Liver (tissue), 9 donors: Measurements from ENCODE around the gene ADO. TPM values are rescaled to one million over a fixed set of nuclear protein-coding genes. Genes with fewer than 3 reads are reported as not detected.

Experiments
- DNase-seq: peaks from one replicate; pipeline ENCODE4 v3.0.0-alpha.2; 2017; ENCODE audit warnings: low spot score
- H3K27ac ChIP-seq, 2 donors: one replicate each; pipeline ENCODE4 v1.7.0; 2013; ENCODE audit warnings: inconsistent platforms in 2 of 2, low read length in 2 of 2, control low read depth in 1 of 2, low read depth in 1 of 2, mild to moderate bottlenecking in 1 of 2
- H3K27me3 ChIP-seq, 4 donors: one replicate each; pipeline versions ENCODE4 v1.6.1 to v1.7.0; 2013; ENCODE audit warnings: low read length in 3 of 4, inconsistent platforms in 1 of 4, mild to moderate bottlenecking in 1 of 4, moderate library complexity in 1 of 4; ENCODE audit not compliant: control insufficient read depth in 4 of 4, insufficient read depth in 4 of 4
- H3K36me3 ChIP-seq, 4 donors: one replicate each; pipeline versions ENCODE4 v1.6.1 to v1.7.0; 2013; ENCODE audit warnings: low read length in 3 of 4, mild to moderate bottlenecking in 3 of 4, low read depth in 1 of 4, moderate library complexity in 1 of 4; ENCODE audit not compliant: control insufficient read depth in 4 of 4, insufficient read depth in 3 of 4
- H3K4me1 ChIP-seq, 4 donors: one replicate each; pipeline versions ENCODE4 v1.6.1 to v1.7.0; 2013; ENCODE audit warnings: low read length in 3 of 4, mild to moderate bottlenecking in 3 of 4, moderate library complexity in 1 of 4; ENCODE audit not compliant: control insufficient read depth in 4 of 4, insufficient read depth in 4 of 4
- H3K4me3 ChIP-seq, 3 donors: one replicate each; pipeline versions ENCODE4 v1.6.1 to v1.7.0; 2013; ENCODE audit warnings: low read length in 3 of 3, control low read depth in 1 of 3, low read depth in 1 of 3, mild to moderate bottlenecking in 1 of 3
- H3K9ac ChIP-seq, 2 donors: one replicate each; pipeline ENCODE4 v1.7.0; 2013; ENCODE audit warnings: low read length in 2 of 2, mild to moderate bottlenecking in 2 of 2, moderate library complexity in 2 of 2, control low read depth in 1 of 2, low read depth in 1 of 2
- H3K9me3 ChIP-seq, 4 donors: one replicate each; pipeline versions ENCODE4 v1.6.1 to v1.7.0; 2013; ENCODE audit warnings: low read length in 3 of 4; ENCODE audit not compliant: control insufficient read depth in 4 of 4
- EGR1 ChIP-seq, 2 donors: IDR thresholded peaks; 2 replicates each; pipeline ENCODE4 v1.6.1; 2016 to 2018; ENCODE audit warnings: antibody characterized with exemption in 2 of 2, low read depth in 2 of 2
- FOXA1 ChIP-seq: IDR thresholded peaks from 2 replicates; pipeline ENCODE4 v1.6.1; 2016; ENCODE audit warnings: antibody characterized with exemption
- FOXA2 ChIP-seq: IDR thresholded peaks from 2 replicates; pipeline ENCODE4 v1.6.1; 2016; ENCODE audit warnings: antibody characterized with exemption
- GABPA ChIP-seq, 2 donors: IDR thresholded peaks in 1 of 2; conservative IDR thresholded peaks in 1 of 2; 2 replicates each; pipeline ENCODE4 v1.6.1; 2016; ENCODE audit warnings: antibody characterized with exemption in 2 of 2, mild to moderate bottlenecking in 1 of 2, moderate library complexity in 1 of 2
- HNF4A ChIP-seq, 2 donors: conservative IDR thresholded peaks; 2 replicates each; pipeline ENCODE4 v1.6.1; 2016; ENCODE audit warnings: antibody characterized with exemption in 2 of 2, mild to moderate bottlenecking in 2 of 2
- HNF4G ChIP-seq: IDR thresholded peaks from 2 replicates; pipeline ENCODE4 v1.6.1; 2016; ENCODE audit warnings: antibody characterized with exemption
- JUND ChIP-seq, 2 donors: IDR thresholded peaks; 2 replicates each; pipeline ENCODE4 v1.6.1; 2016; ENCODE audit warnings: antibody characterized with exemption in 2 of 2
- NR2F2 ChIP-seq: IDR thresholded peaks from 2 replicates; pipeline ENCODE4 v1.6.1; 2016; ENCODE audit warnings: antibody characterized with exemption
- RAD21 ChIP-seq, 2 donors: IDR thresholded peaks; 2 replicates each; pipeline ENCODE4 v1.6.1; 2016; ENCODE audit warnings: antibody characterized with exemption in 2 of 2, mild to moderate bottlenecking in 2 of 2
- RXRA ChIP-seq, 2 donors: IDR thresholded peaks; 2 replicates each; pipeline ENCODE4 v1.6.1; 2017 to 2018; ENCODE audit warnings: antibody characterized with exemption in 2 of 2, mild to moderate bottlenecking in 1 of 2
- SP1 ChIP-seq: IDR thresholded peaks from 2 replicates; pipeline ENCODE4 v1.6.1; 2018; ENCODE audit warnings: antibody characterized with exemption, mild to moderate bottlenecking
- TAF1 ChIP-seq: conservative IDR thresholded peaks from 2 replicates; pipeline ENCODE4 v1.6.1; 2016; ENCODE audit warnings: antibody characterized with exemption, mild to moderate bottlenecking
- YY1 ChIP-seq: IDR thresholded peaks from 2 replicates; pipeline ENCODE4 v1.6.1; 2016; ENCODE audit warnings: antibody characterized with exemption, mild to moderate bottlenecking
- WGBS: extraction: QIAGEN DNeasy Blood & Tissue Kit; methylation state at CpG from one replicate; pipeline ENCODE4 v1.1.7; 2013; 5-methylcytosine and 5-hydroxymethylcytosine counted together
- polyA plus RNA-seq, 2 donors: library from polyadenylated mRNA; stranded (reverse) in 1 of 2; unstranded in 1 of 2; fragments of 200-250 nt in 1 of 2; fragments of >200 nt in 1 of 2; fragmentation: Nextera tagmentation in 1 of 2; extraction: Ambion mirVana in 1 of 2; gene quantifications; one replicate each; pipeline versions ENCODE4 v1.2.1 to v1.2.3, GENCODE V29; 2013 to 2015
- total RNA-seq, 2 donors: library from RNA; depleted of rRNA; stranded (reverse); fragments of >200 nt; gene quantifications; one replicate each; pipeline ENCODE4 v1.2.3, GENCODE V29; 2014
- TF ChIP-seq, protein P1 (sequence below): IDR thresholded peaks from 2 replicates; pipeline ENCODE4 v1.6.1; 2016; ENCODE audit warnings: antibody characterized with exemption, mild to moderate bottlenecking
- TF ChIP-seq, protein P2 (sequence below): IDR thresholded peaks from 2 replicates; pipeline ENCODE4 v1.6.1; 2016; ENCODE audit warnings: antibody characterized with exemption
- TF ChIP-seq, protein P3 (sequence below): IDR thresholded peaks from 2 replicates; pipeline ENCODE4 v1.6.1; 2016; ENCODE audit warnings: antibody characterized with exemption
- TF ChIP-seq, protein P4 (sequence below): IDR thresholded peaks from 2 replicates; pipeline ENCODE4 v1.6.1; 2016; ENCODE audit warnings: antibody characterized with exemption
- TF ChIP-seq, protein P5 (sequence below): fragments of 150-350 bp; IDR thresholded peaks from 2 replicates; pipeline ENCODE4 v1.5.1; 2017; ENCODE audit warnings: improper control_type of control experiment, low read depth, low read length; ENCODE audit not compliant: missing input control
- donor health status: healthy.
- donor health status: healthy.
- donor health status: healthy.
- donor health status: healthy.
- donor health status: healthy.

The ADO gene
- total and polyA plus RNA-seq, 4 donors: 1.4 to 6.7 (median 5.5) TPM

DNA sequence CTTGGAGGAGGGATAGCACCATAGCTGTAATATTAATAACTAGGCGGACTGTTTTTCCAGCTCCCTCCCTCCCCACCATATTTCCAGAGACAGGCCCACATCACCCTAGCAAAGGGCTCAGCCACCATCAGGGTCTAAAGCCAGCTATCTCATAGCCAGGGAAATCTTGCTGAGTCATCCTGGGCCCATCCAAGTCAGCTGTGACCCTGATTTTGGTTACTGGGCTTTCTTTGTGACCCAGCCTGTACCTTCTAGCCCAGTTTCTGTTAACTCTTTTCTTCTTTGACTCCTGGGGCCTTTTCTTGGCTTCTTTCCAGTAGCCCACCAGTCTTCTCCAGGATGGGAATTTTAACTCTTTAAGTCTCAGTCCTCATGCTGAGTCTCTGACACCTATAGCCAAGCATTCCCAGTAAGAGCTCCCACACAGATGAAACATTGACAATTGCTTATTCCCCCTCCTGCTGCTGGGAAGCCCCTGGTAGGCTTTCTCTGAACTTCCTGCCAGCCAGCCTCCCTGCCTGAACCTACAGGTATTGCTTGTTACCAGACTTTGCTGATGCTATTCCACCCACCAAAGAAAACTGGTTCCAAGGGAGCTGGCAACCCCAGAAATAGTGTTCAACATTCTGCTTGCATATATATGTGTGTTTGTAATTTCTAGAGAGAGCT, 34.8 kb upstream of the ADO start:
- TF ChIP-seq HNF4G: no peak
- TF ChIP-seq, protein P1, sequence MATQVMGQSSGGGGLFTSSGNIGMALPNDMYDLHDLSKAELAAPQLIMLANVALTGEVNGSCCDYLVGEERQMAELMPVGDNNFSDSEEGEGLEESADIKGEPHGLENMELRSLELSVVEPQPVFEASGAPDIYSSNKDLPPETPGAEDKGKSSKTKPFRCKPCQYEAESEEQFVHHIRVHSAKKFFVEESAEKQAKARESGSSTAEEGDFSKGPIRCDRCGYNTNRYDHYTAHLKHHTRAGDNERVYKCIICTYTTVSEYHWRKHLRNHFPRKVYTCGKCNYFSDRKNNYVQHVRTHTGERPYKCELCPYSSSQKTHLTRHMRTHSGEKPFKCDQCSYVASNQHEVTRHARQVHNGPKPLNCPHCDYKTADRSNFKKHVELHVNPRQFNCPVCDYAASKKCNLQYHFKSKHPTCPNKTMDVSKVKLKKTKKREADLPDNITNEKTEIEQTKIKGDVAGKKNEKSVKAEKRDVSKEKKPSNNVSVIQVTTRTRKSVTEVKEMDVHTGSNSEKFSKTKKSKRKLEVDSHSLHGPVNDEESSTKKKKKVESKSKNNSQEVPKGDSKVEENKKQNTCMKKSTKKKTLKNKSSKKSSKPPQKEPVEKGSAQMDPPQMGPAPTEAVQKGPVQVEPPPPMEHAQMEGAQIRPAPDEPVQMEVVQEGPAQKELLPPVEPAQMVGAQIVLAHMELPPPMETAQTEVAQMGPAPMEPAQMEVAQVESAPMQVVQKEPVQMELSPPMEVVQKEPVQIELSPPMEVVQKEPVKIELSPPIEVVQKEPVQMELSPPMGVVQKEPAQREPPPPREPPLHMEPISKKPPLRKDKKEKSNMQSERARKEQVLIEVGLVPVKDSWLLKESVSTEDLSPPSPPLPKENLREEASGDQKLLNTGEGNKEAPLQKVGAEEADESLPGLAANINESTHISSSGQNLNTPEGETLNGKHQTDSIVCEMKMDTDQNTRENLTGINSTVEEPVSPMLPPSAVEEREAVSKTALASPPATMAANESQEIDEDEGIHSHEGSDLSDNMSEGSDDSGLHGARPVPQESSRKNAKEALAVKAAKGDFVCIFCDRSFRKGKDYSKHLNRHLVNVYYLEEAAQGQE: no peak
- TF ChIP-seq SP1: no peak
- TF ChIP-seq, protein P2, sequence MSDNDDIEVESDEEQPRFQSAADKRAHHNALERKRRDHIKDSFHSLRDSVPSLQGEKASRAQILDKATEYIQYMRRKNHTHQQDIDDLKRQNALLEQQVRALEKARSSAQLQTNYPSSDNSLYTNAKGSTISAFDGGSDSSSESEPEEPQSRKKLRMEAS: no peak
- TF ChIP-seq EGR1 (IDR thresholded peaks at IDR 0.05; ENCODE audit: low read depth in 2 of 2): no peak
- no peak for TF ChIP-seq JUND (IDR thresholded peaks at IDR 0.05)
- no peak for TF ChIP-seq FOXA1
- TF ChIP-seq RXRA (IDR thresholded peaks at IDR 0.05): no peak
- no peak for TF ChIP-seq GABPA (IDR thresholded peaks at IDR 0.05 in 1 of 2, conservative IDR thresholded peaks at IDR 0.05 in 1 of 2)
- no peak for TF ChIP-seq NR2F2
- no peak for TF ChIP-seq HNF4A (conservative IDR thresholded peaks at IDR 0.05)
- TF ChIP-seq TAF1: no peak
- TF ChIP-seq YY1: no peak
- TF ChIP-seq, protein P3, sequence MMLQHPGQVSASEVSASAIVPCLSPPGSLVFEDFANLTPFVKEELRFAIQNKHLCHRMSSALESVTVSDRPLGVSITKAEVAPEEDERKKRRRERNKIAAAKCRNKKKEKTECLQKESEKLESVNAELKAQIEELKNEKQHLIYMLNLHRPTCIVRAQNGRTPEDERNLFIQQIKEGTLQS: no peak
- TF ChIP-seq, protein P4, sequence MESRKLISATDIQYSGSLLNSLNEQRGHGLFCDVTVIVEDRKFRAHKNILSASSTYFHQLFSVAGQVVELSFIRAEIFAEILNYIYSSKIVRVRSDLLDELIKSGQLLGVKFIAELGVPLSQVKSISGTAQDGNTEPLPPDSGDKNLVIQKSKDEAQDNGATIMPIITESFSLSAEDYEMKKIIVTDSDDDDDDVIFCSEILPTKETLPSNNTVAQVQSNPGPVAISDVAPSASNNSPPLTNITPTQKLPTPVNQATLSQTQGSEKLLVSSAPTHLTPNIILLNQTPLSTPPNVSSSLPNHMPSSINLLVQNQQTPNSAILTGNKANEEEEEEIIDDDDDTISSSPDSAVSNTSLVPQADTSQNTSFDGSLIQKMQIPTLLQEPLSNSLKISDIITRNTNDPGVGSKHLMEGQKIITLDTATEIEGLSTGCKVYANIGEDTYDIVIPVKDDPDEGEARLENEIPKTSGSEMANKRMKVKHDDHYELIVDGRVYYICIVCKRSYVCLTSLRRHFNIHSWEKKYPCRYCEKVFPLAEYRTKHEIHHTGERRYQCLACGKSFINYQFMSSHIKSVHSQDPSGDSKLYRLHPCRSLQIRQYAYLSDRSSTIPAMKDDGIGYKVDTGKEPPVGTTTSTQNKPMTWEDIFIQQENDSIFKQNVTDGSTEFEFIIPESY: no peak
- no peak for TF ChIP-seq FOXA2
- TF ChIP-seq, protein P5, sequence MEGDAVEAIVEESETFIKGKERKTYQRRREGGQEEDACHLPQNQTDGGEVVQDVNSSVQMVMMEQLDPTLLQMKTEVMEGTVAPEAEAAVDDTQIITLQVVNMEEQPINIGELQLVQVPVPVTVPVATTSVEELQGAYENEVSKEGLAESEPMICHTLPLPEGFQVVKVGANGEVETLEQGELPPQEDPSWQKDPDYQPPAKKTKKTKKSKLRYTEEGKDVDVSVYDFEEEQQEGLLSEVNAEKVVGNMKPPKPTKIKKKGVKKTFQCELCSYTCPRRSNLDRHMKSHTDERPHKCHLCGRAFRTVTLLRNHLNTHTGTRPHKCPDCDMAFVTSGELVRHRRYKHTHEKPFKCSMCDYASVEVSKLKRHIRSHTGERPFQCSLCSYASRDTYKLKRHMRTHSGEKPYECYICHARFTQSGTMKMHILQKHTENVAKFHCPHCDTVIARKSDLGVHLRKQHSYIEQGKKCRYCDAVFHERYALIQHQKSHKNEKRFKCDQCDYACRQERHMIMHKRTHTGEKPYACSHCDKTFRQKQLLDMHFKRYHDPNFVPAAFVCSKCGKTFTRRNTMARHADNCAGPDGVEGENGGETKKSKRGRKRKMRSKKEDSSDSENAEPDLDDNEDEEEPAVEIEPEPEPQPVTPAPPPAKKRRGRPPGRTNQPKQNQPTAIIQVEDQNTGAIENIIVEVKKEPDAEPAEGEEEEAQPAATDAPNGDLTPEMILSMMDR: no peak
- no peak for TF ChIP-seq RAD21 (IDR thresholded peaks at IDR 0.05)
- no peak overlapping the region for H3K27ac ChIP-seq
- H3K4me1 ChIP-seq: no peaks in the 10 kb centered on the region
- no peaks in the 10 kb centered on the region for H3K36me3 ChIP-seq
- H3K9me3 ChIP-seq: no peaks in the 10 kb centered on the region
- WGBS: 98% methylated on average over 1 of the region's 1 CpG
- DNase-seq: no peak
- H3K27me3 ChIP-seq: peaks cover 0 to 3% (median 0%) of the 10 kb centered on the region in 4 donors
- no peak overlapping the region for H3K4me3 ChIP-seq
- H3K9ac ChIP-seq: no peak overlapping the region
